SK-N-SH treated with all-trans-retinoic acid at 6 μM for 48 hours (cell line): ENCODE results near the gene FILIP1.

Experiments
- BACH2 ChIP-seq: fragments of 250-450 bp; sonication (Bioruptor Pico); IDR thresholded peaks from 2 replicates; pipeline ENCODE4 v1.9.0; 2021; ENCODE audit warnings: mild to moderate bottlenecking, borderline replicate concordance
- PPARA ChIP-seq: fragments of 250-450 bp; sonication (Bioruptor Pico); IDR thresholded peaks from 2 replicates; pipeline ENCODE4 v1.5.0; 2020; ENCODE audit warnings: mild to moderate bottlenecking, borderline replicate concordance

- TF ChIP-seq BACH2 (CRISPR knock-in tag) (no peak), PPARA (CRISPR knock-in tag) (no peak)
Observed at GRCh38 chr6:75528423-75528822, 34.8 kb upstream of the FILIP1 start.
